Hepatocyte (in vitro differentiated cells): ENCODE measurements around the gene KMT2A.

ENCODE experiments used
- CTCF ChIP-seq: fragments of 200-600 bp; sonication (generic); IDR thresholded peaks from 2 replicates; pipeline ENCODE4 v1.5.1; 2016; ENCODE audit warnings: antibody characterized with exemption, mild to moderate bottlenecking; ENCODE audit not compliant: poor library complexity
- EZH2 ChIP-seq: fragments of 200-600 bp; sonication (generic); IDR thresholded peaks from 2 replicates; pipeline ENCODE4 v1.6.1; 2016; ENCODE audit warnings: antibody characterized with exemption, mild to moderate bottlenecking, borderline replicate concordance
- EZH2phosphoT487 ChIP-seq: fragments of 200-600 bp; sonication (generic); IDR thresholded peaks from one replicate; pipeline ENCODE4 v1.6.1; 2018; ENCODE audit warnings: antibody characterized with exemption, mild to moderate bottlenecking, low read depth, moderate library complexity; ENCODE audit not compliant: unreplicated experiment, severe bottlenecking

- TF ChIP-seq CTCF (no peak), EZH2 (no peak), EZH2phosphoT487 (no peak)
These were observed 8.6 kb upstream of the KMT2A start for GRCh38 chr11:118427707-118428106.
